CD8-positive, alpha-beta memory T cell (primary cell): ENCODE results near the gene IFT81. TPM values are rescaled to one million over a fixed set of nuclear protein-coding genes. Genes with fewer than 3 reads are reported as not detected.
"Not testable (repeated sequence)": the region's sequence is repeated elsewhere in the genome, so short reads cannot be mapped to it uniquely, and the experiment has no call there.

Experiments
- CTCF ChIA-PET: fragments of 350-600 bp; sonication (Branson Sonifier 250); formaldehyde crosslinking; loops from one replicate; lab custom pipeline; 2021; ENCODE audit warnings: antibody characterized with exemption; lab: Charles Lee
- POLR2A ChIA-PET: fragments of 350-600 bp; sonication (Branson Sonifier 250); formaldehyde crosslinking; loops from one replicate; lab custom pipeline; 2021; ENCODE audit warnings: antibody characterized with exemption; lab: Charles Lee
- DNase-seq, 5 donors: peaks; one replicate each; pipeline versions ENCODE4 v3.0.0 to v3.0.0-alpha.2; 2020 to 2022; ENCODE audit warnings: mixed read lengths in 1 of 5
- H3K27ac ChIP-seq: one replicate; pipeline ENCODE4 v1.7.0; 2013; ENCODE audit warnings: low read depth, mild to moderate bottlenecking, low read length, moderate library complexity
- H3K27me3 ChIP-seq: 2 replicates; pipeline ENCODE4 v1.7.0; 2013; ENCODE audit warnings: low read length, mild to moderate bottlenecking; ENCODE audit not compliant: insufficient read depth, poor library complexity, severe bottlenecking
- H3K36me3 ChIP-seq: 2 replicates; pipeline ENCODE4 v1.7.0; 2013; ENCODE audit warnings: mild to moderate bottlenecking, low read length, moderate library complexity; ENCODE audit not compliant: insufficient read depth
- H3K4me1 ChIP-seq: 2 replicates; pipeline ENCODE4 v1.7.0; 2013; ENCODE audit warnings: mild to moderate bottlenecking, low read length, moderate library complexity; ENCODE audit not compliant: insufficient read depth
- H3K4me3 ChIP-seq: 2 replicates; pipeline ENCODE4 v1.7.0; 2013; ENCODE audit warnings: mild to moderate bottlenecking, low read length
- H3K9me3 ChIP-seq: 2 replicates; pipeline ENCODE4 v1.7.0; 2013; ENCODE audit warnings: mild to moderate bottlenecking, low read length
- H3K27ac Mint-ChIP-seq, 8 donors: one replicate each; pipeline ENCODE4 v1.8.0; 2020 to 2021; ENCODE audit warnings: mixed read lengths in 8 of 8, mild to moderate bottlenecking in 6 of 8, inconsistent platforms in 3 of 8, moderate library complexity in 3 of 8
- H3K27me3 Mint-ChIP-seq, 2 donors: one replicate each; pipeline ENCODE4 v1.8.0; 2020 to 2021; ENCODE audit warnings: mixed read lengths in 2 of 2, mild to moderate bottlenecking in 1 of 2, moderate library complexity in 1 of 2
- H3K36me3 Mint-ChIP-seq, 3 donors: one replicate each; pipeline ENCODE4 v1.8.0; 2020 to 2021; ENCODE audit warnings: mixed read lengths in 3 of 3, inconsistent platforms in 1 of 3, mild to moderate bottlenecking in 1 of 3
- H3K4me1 Mint-ChIP-seq, 3 donors: one replicate each; pipeline ENCODE4 v1.8.0; 2020 to 2021; ENCODE audit warnings: mixed read lengths in 3 of 3, inconsistent platforms in 1 of 3, mild to moderate bottlenecking in 1 of 3
- H3K4me3 Mint-ChIP-seq, 7 donors: one replicate each; pipeline ENCODE4 v1.8.0; 2020 to 2021; ENCODE audit warnings: mixed read lengths in 7 of 7, mild to moderate bottlenecking in 6 of 7, moderate library complexity in 4 of 7, inconsistent platforms in 2 of 7
- H3K9me3 Mint-ChIP-seq, 5 donors: one replicate each; pipeline ENCODE4 v1.8.0; 2020 to 2022; ENCODE audit warnings: mixed read lengths in 5 of 5, mild to moderate bottlenecking in 3 of 5, moderate library complexity in 2 of 5, inconsistent platforms in 1 of 5
- polyA plus RNA-seq: library from polyadenylated mRNA; unstranded; fragments of 300-500 nt; fragmentation: Illumina TruSeq; gene quantifications from one replicate; pipeline ENCODE4 v1.2.3, GENCODE V29; 2021
- total RNA-seq, 2 experiments: library from RNA; stranded (reverse); gene quantifications; one replicate each; pipeline ENCODE4 v1.2.3, GENCODE V29; 2021

Gene IFT81
- total and polyA plus RNA-seq, 3 experiments from 2014 or later: 0.35 to 4.5 (median 3.7) TPM

- Histone ChIP-seq H3K27ac (no peak overlapping the region), H3K9me3 (no peaks in the 10 kb centered on the region), H3K36me3 (no peaks in the 10 kb centered on the region), H3K4me1 (no peaks in the 10 kb centered on the region), H3K27me3 (no peaks in the 10 kb centered on the region), H3K4me3 (no peak overlapping the region)
- H3K4me3 Mint-ChIP-seq: no peak overlapping the region
- no peak for DNase-seq
- peak overlapping the region in 1 of 8 donors; percentile 21 for H3K27ac Mint-ChIP-seq
- H3K9me3 Mint-ChIP-seq: no peaks in the 10 kb centered on the region
- peaks cover 5 to 39% of the 10 kb centered on the region in 2 donors for H3K27me3 Mint-ChIP-seq
- POLR2A ChIA-PET: no interaction called here
- H3K36me3 Mint-ChIP-seq: peaks cover 0 to 8% (median 0%) of the 10 kb centered on the region in 3 donors
- no peaks in the 10 kb centered on the region for H3K4me1 Mint-ChIP-seq
- CTCF ChIA-PET: no interaction called here
Measured at GRCh38 chr12:110109837-110110535, 14.2 kb upstream of the IFT81 start.

- Mint-ChIP-seq H3K27me3 (peaks cover 6 to 42% of the 10 kb centered on the region in 2 donors), H3K4me3 (no peak overlapping the region), H3K27ac (no peak overlapping the region), H3K36me3 (peaks cover 0 to 8% (median 2%) of the 10 kb centered on the region in 3 donors), H3K9me3 (no peaks in the 10 kb centered on the region), H3K4me1 (no peaks in the 10 kb centered on the region)
- no peak for DNase-seq
- no peaks in the 10 kb centered on the region for H3K9me3 ChIP-seq
- no peak overlapping the region for H3K27ac ChIP-seq
- no peaks in the 10 kb centered on the region for H3K36me3 ChIP-seq
- no peaks in the 10 kb centered on the region for H3K4me1 ChIP-seq
- POLR2A ChIA-PET: no interaction called here
- no peaks in the 10 kb centered on the region for H3K27me3 ChIP-seq
- no peak overlapping the region for H3K4me3 ChIP-seq
- CTCF ChIA-PET: interaction anchor here (1.4 to 2.2 kb wide), 2 partner anchors 10 to 11 kb away, joined by 3 to 8 read pairs; no protein-coding TSS in a partner anchor
Measured at GRCh38 chr12:110111476-110112334, 12.5 kb upstream of the IFT81 start.

GRCh38 chr12:110112335-110112660 lies 11.9 kb upstream of the IFT81 start:
- no peaks in the 10 kb centered on the region for H3K36me3 ChIP-seq
- no peak overlapping the region for H3K4me3 ChIP-seq
- Mint-ChIP-seq H3K4me3 (no peak overlapping the region), H3K27me3 (peaks cover 6 to 38% of the 10 kb centered on the region in 2 donors), H3K27ac (no peak overlapping the region), H3K36me3 (peaks cover 0 to 8% (median 2%) of the 10 kb centered on the region in 3 donors), H3K4me1 (no peaks in the 10 kb centered on the region), H3K9me3 (no peaks in the 10 kb centered on the region)
- H3K4me1 ChIP-seq: no peaks in the 10 kb centered on the region
- no peak for DNase-seq
- H3K9me3 ChIP-seq: no peaks in the 10 kb centered on the region
- POLR2A ChIA-PET: no interaction called here
- H3K27ac ChIP-seq: no peak overlapping the region
- H3K27me3 ChIP-seq: no peaks in the 10 kb centered on the region
- CTCF ChIA-PET: interaction anchor here (1.4 to 2.2 kb wide), 2 partner anchors 11 kb away, joined by 3 to 8 read pairs; no protein-coding TSS in a partner anchor

GRCh38 chr12:110114528-110114937 lies 9.6 kb upstream of the IFT81 start:
- ChIA-PET POLR2A (no interaction called here), CTCF (interaction anchor here (1.1 kb wide), 1 partner anchor 10 kb away, joined by 4 read pairs; no protein-coding TSS in a partner anchor)
- no peak for DNase-seq
- H3K36me3 Mint-ChIP-seq: peaks cover 0 to 3% (median 2%) of the 10 kb centered on the region in 3 donors
- no peak overlapping the region for H3K27ac ChIP-seq
- H3K27me3 ChIP-seq: peaks cover 4% of the 10 kb centered on the region
- no peak overlapping the region for H3K4me3 Mint-ChIP-seq
- H3K9me3 ChIP-seq: no peaks in the 10 kb centered on the region
- H3K27ac Mint-ChIP-seq: no peak overlapping the region
- H3K9me3 Mint-ChIP-seq: no peaks in the 10 kb centered on the region
- peaks cover 4 to 24% of the 10 kb centered on the region in 2 donors for H3K27me3 Mint-ChIP-seq
- no peaks in the 10 kb centered on the region for H3K36me3 ChIP-seq
- H3K4me1 ChIP-seq: no peaks in the 10 kb centered on the region
- H3K4me1 Mint-ChIP-seq: no peaks in the 10 kb centered on the region
- H3K4me3 ChIP-seq: no peak overlapping the region

GRCh38 chr12:110115675-110116074 lies 8.5 kb upstream of the IFT81 start:
- Histone ChIP-seq H3K4me3 (no peak overlapping the region), H3K4me1 (no peaks in the 10 kb centered on the region), H3K27ac (no peak overlapping the region), H3K36me3 (no peaks in the 10 kb centered on the region), H3K27me3 (peaks cover 4% of the 10 kb centered on the region), H3K9me3 (no peaks in the 10 kb centered on the region)
- POLR2A ChIA-PET: no interaction called here
- Mint-ChIP-seq H3K4me1 (no peaks in the 10 kb centered on the region), H3K27ac (no peak overlapping the region), H3K27me3 (peaks cover 4 to 22% of the 10 kb centered on the region in 2 donors), H3K9me3 (no peaks in the 10 kb centered on the region), H3K36me3 (peaks cover 0 to 2% (median 0%) of the 10 kb centered on the region in 3 donors), H3K4me3 (no peak overlapping the region)
- no peak for DNase-seq
- CTCF ChIA-PET: interaction anchor here (1.0 kb wide), 1 partner anchor 14 kb away, joined by 3 read pairs; no protein-coding TSS in a partner anchor

- ChIA-PET POLR2A (no interaction called here), CTCF (interaction anchor here (1.0 kb wide), 1 partner anchor 15 kb away, joined by 3 read pairs; no protein-coding TSS in a partner anchor)
- H3K36me3 ChIP-seq: no peaks in the 10 kb centered on the region
- DNase-seq: no peak
- H3K27me3 ChIP-seq: peaks cover 4% of the 10 kb centered on the region
- Mint-ChIP-seq H3K9me3 (no peaks in the 10 kb centered on the region), H3K4me3 (no peak overlapping the region), H3K36me3 (peaks cover 0 to 4% (median 0%) of the 10 kb centered on the region in 3 donors), H3K27ac (peak overlapping the region in 1 of 8 donors; percentile 67), H3K27me3 (peaks cover 7 to 24% of the 10 kb centered on the region in 2 donors), H3K4me1 (no peaks in the 10 kb centered on the region)
- H3K27ac ChIP-seq: no peak overlapping the region
- no peaks in the 10 kb centered on the region for H3K9me3 ChIP-seq
- no peak overlapping the region for H3K4me3 ChIP-seq
- H3K4me1 ChIP-seq: no peaks in the 10 kb centered on the region
Measured at GRCh38 chr12:110116623-110117022, 7.5 kb upstream of the IFT81 start.

- H3K27me3 ChIP-seq, H3K4me1 ChIP-seq, H3K36me3 ChIP-seq, H3K9me3 Mint-ChIP-seq, H3K36me3 Mint-ChIP-seq, DNase-seq, H3K27ac Mint-ChIP-seq, H3K4me1 Mint-ChIP-seq, H3K4me3 Mint-ChIP-seq, CTCF ChIA-PET, H3K4me3 ChIP-seq, H3K27ac ChIP-seq, POLR2A ChIA-PET, H3K9me3 ChIP-seq: not testable (repeated sequence)
- H3K27me3 Mint-ChIP-seq: peaks cover 7 to 22% of the 10 kb centered on the region in 2 donors
Measured at GRCh38 chr12:110117210-110117609, 6.9 kb upstream of the IFT81 start.
